ENCODE measurements around the gene HLA-DPB1.
A peak's percentile ranks its signal among the peaks of the same experiment; 100 is the strongest.

HLA-DPB1 gene

DNA sequence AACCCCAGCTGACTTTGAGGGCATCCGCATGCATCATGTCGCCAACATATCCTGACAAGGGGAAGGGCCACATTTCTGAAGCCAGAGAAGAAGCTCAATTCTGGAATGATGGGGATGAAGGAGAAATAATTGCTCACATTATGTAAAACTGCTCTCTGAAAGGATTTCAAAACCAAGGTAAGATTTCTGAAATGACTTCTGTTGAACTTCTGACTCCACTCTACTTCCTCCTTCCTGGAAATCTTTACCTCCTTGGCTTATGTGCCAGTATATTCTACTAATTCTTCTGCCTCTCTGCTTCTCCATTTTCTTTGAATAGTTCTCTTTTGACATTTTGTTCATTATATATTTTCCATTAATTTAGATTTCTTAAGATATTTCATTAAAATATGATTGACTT, 31.9 kb downstream of the HLA-DPB1 start:
- peaks cover 8% of the 10 kb centered on the region for H3K9me3 ChIP-seq (ENCODE audit: control insufficient read depth, low read length)
- no peak overlapping the region for H3K9ac ChIP-seq (ENCODE audit: low read length)
- H3K4me1 ChIP-seq (ENCODE audit: control insufficient read depth, insufficient read depth, low read length), result no peaks in the 10 kb centered on the region
- no peak overlapping the region for H3K4me3 ChIP-seq (ENCODE audit: low read length)
- peaks cover 70% of the 10 kb centered on the region for H3K27me3 ChIP-seq (replicated peaks; ENCODE audit: control insufficient read depth, insufficient read depth, low read length)
- no peak for DNase-seq (ENCODE audit: low read depth)
- H3K36me3 ChIP-seq (ENCODE audit: control insufficient read depth, insufficient read depth, low read length, severe bottlenecking), result no peaks in the 10 kb centered on the region

- no peak for DNase-seq (ENCODE audit: low read depth)
- Histone ChIP-seq H3K9ac (ENCODE audit: low read length) (no peak overlapping the region), H3K27me3 (replicated peaks; ENCODE audit: control insufficient read depth, insufficient read depth, low read length) (peaks cover 76% of the 10 kb centered on the region), H3K4me1 (ENCODE audit: control insufficient read depth, insufficient read depth, low read length) (no peaks in the 10 kb centered on the region), H3K4me3 (ENCODE audit: low read length) (no peak overlapping the region), H3K36me3 (ENCODE audit: control insufficient read depth, insufficient read depth, low read length, severe bottlenecking) (no peaks in the 10 kb centered on the region), H3K9me3 (ENCODE audit: control insufficient read depth, low read length) (peaks cover 8% of the 10 kb centered on the region)
These were observed 32.5 kb downstream of the HLA-DPB1 start for GRCh38 chr6:33108307-33108706.

GRCh38 chr6:33112148-33112547, 36.4 kb downstream of the HLA-DPB1 start:
- no peak overlapping the region for H3K9ac ChIP-seq (ENCODE audit: low read length)
- H3K4me1 ChIP-seq (ENCODE audit: control insufficient read depth, insufficient read depth, low read length), result no peaks in the 10 kb centered on the region
- H3K9me3 ChIP-seq (ENCODE audit: control insufficient read depth, low read length), result no peaks in the 10 kb centered on the region
- H3K36me3 ChIP-seq (ENCODE audit: control insufficient read depth, insufficient read depth, low read length, severe bottlenecking), result no peaks in the 10 kb centered on the region
- peak; percentile 69 for DNase-seq (ENCODE audit: low read depth)
- H3K27me3 ChIP-seq (replicated peaks; ENCODE audit: control insufficient read depth, insufficient read depth, low read length), result peaks cover 65% of the 10 kb centered on the region
- H3K4me3 ChIP-seq (ENCODE audit: low read length), result no peak overlapping the region

DNA sequence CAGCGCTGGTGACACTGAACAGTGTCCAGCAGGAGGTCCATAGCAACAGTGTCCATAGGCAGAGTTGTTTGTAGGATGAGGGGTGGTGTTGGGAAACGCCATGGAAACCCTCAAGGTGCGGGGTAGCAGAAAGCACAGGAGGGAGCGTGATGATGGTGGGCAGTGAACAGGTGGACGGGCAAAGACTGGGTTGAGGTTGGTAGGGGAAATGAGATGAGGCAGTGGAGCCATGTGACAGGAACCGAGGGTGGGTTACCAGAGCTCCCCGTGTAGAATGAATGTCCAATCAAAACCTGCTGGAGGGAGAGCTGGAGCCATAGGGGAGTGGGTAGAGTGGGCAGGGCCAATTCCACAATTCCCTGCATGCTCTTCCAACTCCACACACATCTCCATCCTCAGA, 38.0 kb downstream of the HLA-DPB1 start:
- no peaks in the 10 kb centered on the region for H3K4me1 ChIP-seq (ENCODE audit: control insufficient read depth, insufficient read depth, low read length)
- no peak overlapping the region for H3K9ac ChIP-seq (ENCODE audit: low read length)
- H3K27me3 ChIP-seq (replicated peaks; ENCODE audit: control insufficient read depth, insufficient read depth, low read length), result peaks cover 59% of the 10 kb centered on the region
- DNase-seq (ENCODE audit: low read depth), result no peak
- no peak overlapping the region for H3K4me3 ChIP-seq (ENCODE audit: low read length)
- no peaks in the 10 kb centered on the region for H3K9me3 ChIP-seq (ENCODE audit: control insufficient read depth, low read length)
- no peaks in the 10 kb centered on the region for H3K36me3 ChIP-seq (ENCODE audit: control insufficient read depth, insufficient read depth, low read length, severe bottlenecking)

GRCh38 chr6:33114406-33114805, 38.6 kb downstream of the HLA-DPB1 start:
- Histone ChIP-seq H3K9ac (ENCODE audit: low read length) (no peak overlapping the region), H3K4me1 (ENCODE audit: control insufficient read depth, insufficient read depth, low read length) (no peaks in the 10 kb centered on the region), H3K36me3 (ENCODE audit: control insufficient read depth, insufficient read depth, low read length, severe bottlenecking) (no peaks in the 10 kb centered on the region), H3K27me3 (replicated peaks; ENCODE audit: control insufficient read depth, insufficient read depth, low read length) (peaks cover 53% of the 10 kb centered on the region), H3K9me3 (ENCODE audit: control insufficient read depth, low read length) (no peaks in the 10 kb centered on the region), H3K4me3 (ENCODE audit: low read length) (no peak overlapping the region)
- no peak for DNase-seq (ENCODE audit: low read depth)

DNA sequence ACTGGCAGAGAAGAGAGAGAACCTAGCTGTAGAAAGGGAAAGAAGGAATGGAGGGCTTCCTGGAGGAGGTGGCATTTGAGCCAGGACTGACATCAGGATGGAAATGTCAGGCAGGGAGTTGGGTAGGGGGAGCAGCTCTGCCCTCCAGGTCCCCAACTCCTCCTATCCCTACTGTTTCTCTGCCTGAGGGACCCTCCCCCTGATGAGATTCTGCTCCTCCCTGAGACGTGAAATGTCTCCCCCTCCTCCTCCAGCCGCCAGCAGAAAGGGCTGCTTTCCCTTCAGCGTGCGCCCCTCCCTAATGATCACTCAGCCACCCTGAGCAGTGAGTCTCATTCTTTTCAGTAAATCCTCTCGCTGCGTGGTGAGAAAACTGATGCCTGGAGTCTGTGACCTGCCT, 40.6 kb downstream of the HLA-DPB1 start:
- H3K4me3 ChIP-seq (ENCODE audit: low read length), result no peak overlapping the region
- no peaks in the 10 kb centered on the region for H3K4me1 ChIP-seq (ENCODE audit: control insufficient read depth, insufficient read depth, low read length)
- DNase-seq (ENCODE audit: low read depth), result no peak
- H3K27me3 ChIP-seq (replicated peaks; ENCODE audit: control insufficient read depth, insufficient read depth, low read length), result peaks cover 42% of the 10 kb centered on the region
- H3K9me3 ChIP-seq (ENCODE audit: control insufficient read depth, low read length), result no peaks in the 10 kb centered on the region
- no peak overlapping the region for H3K9ac ChIP-seq (ENCODE audit: low read length)
- H3K36me3 ChIP-seq (ENCODE audit: control insufficient read depth, insufficient read depth, low read length, severe bottlenecking), result no peaks in the 10 kb centered on the region

GRCh38 chr6:33116841-33117711, 41.3 kb downstream of the HLA-DPB1 start:
- Histone ChIP-seq H3K36me3 (ENCODE audit: control insufficient read depth, insufficient read depth, low read length, severe bottlenecking) (no peaks in the 10 kb centered on the region), H3K4me3 (ENCODE audit: low read length) (no peak overlapping the region), H3K9ac (ENCODE audit: low read length) (no peak overlapping the region), H3K4me1 (ENCODE audit: control insufficient read depth, insufficient read depth, low read length) (no peaks in the 10 kb centered on the region), H3K9me3 (ENCODE audit: control insufficient read depth, low read length) (no peaks in the 10 kb centered on the region), H3K27me3 (replicated peaks; ENCODE audit: control insufficient read depth, insufficient read depth, low read length) (peaks cover 42% of the 10 kb centered on the region)
- DNase-seq (ENCODE audit: low read depth), result peak; percentile 34

- no peaks in the 10 kb centered on the region for H3K9me3 ChIP-seq (ENCODE audit: control insufficient read depth, low read length)
- no peaks in the 10 kb centered on the region for H3K36me3 ChIP-seq (ENCODE audit: control insufficient read depth, insufficient read depth, low read length, severe bottlenecking)
- peaks cover 38% of the 10 kb centered on the region for H3K27me3 ChIP-seq (replicated peaks; ENCODE audit: control insufficient read depth, insufficient read depth, low read length)
- no peak overlapping the region for H3K4me3 ChIP-seq (ENCODE audit: low read length)
- no peak overlapping the region for H3K9ac ChIP-seq (ENCODE audit: low read length)
- no peak for DNase-seq (ENCODE audit: low read depth)
- no peaks in the 10 kb centered on the region for H3K4me1 ChIP-seq (ENCODE audit: control insufficient read depth, insufficient read depth, low read length)
These were observed 42.1 kb downstream of the HLA-DPB1 start for GRCh38 chr6:33117811-33118277.

- H3K27me3 ChIP-seq (replicated peaks; ENCODE audit: control insufficient read depth, insufficient read depth, low read length), result peaks cover 31% of the 10 kb centered on the region
- peaks cover 4% of the 10 kb centered on the region for H3K9me3 ChIP-seq (ENCODE audit: control insufficient read depth, low read length)
- H3K9ac ChIP-seq (ENCODE audit: low read length), result no peak overlapping the region
- H3K4me3 ChIP-seq (ENCODE audit: low read length), result no peak overlapping the region
- H3K4me1 ChIP-seq (ENCODE audit: control insufficient read depth, insufficient read depth, low read length), result no peaks in the 10 kb centered on the region
- H3K36me3 ChIP-seq (ENCODE audit: control insufficient read depth, insufficient read depth, low read length, severe bottlenecking), result no peaks in the 10 kb centered on the region
- peak; percentile 84 for DNase-seq (ENCODE audit: low read depth)
These were observed 42.8 kb downstream of the HLA-DPB1 start for GRCh38 chr6:33118525-33119123.

DNA sequence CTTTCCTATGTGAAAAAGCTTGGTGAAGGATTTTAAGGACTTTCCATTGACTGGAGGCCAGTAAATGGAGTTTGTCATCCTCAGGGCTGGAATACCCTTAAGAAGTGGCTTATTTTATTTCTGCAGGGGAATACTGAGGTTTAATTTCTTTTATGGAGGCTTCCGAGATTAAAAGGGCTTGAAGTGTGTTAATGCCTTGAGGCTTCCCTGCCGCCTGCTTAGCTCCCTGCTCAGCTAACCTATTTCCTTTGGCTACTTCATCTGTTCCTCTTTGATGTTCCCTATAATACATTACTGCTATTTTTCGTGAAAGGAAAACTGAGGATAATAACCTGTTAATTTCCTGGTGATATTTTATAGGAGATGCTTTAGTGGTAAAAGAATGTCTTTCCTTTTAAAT, 44.2 kb downstream of the HLA-DPB1 start:
- H3K4me1 ChIP-seq (ENCODE audit: control insufficient read depth, insufficient read depth, low read length), result peaks cover 2% of the 10 kb centered on the region
- DNase-seq (ENCODE audit: low read depth), result no peak
- H3K27me3 ChIP-seq (replicated peaks; ENCODE audit: control insufficient read depth, insufficient read depth, low read length), result peaks cover 23% of the 10 kb centered on the region
- H3K9ac ChIP-seq (ENCODE audit: low read length), result no peak overlapping the region
- peaks cover 8% of the 10 kb centered on the region for H3K9me3 ChIP-seq (ENCODE audit: control insufficient read depth, low read length)
- H3K4me3 ChIP-seq (ENCODE audit: low read length), result no peak overlapping the region
- H3K36me3 ChIP-seq (ENCODE audit: control insufficient read depth, insufficient read depth, low read length, severe bottlenecking), result no peaks in the 10 kb centered on the region

- Histone ChIP-seq H3K9me3 (ENCODE audit: control insufficient read depth, low read length) (peaks cover 8% of the 10 kb centered on the region), H3K9ac (ENCODE audit: low read length) (no peak overlapping the region), H3K4me1 (ENCODE audit: control insufficient read depth, insufficient read depth, low read length) (peaks cover 8% of the 10 kb centered on the region), H3K27me3 (replicated peaks; ENCODE audit: control insufficient read depth, insufficient read depth, low read length) (no peaks in the 10 kb centered on the region), H3K4me3 (ENCODE audit: low read length) (no peak overlapping the region), H3K36me3 (ENCODE audit: control insufficient read depth, insufficient read depth, low read length, severe bottlenecking) (no peaks in the 10 kb centered on the region)
- DNase-seq (ENCODE audit: low read depth), result no peak
These were observed 47.4 kb downstream of the HLA-DPB1 start for GRCh38 chr6:33123181-33123580.
